Urinary bladder (tissue), 4 donors: ENCODE measurements around the gene BBLN. TPM values are rescaled to one million over a fixed set of nuclear protein-coding genes. Genes with fewer than 3 reads are reported as not detected.

ENCODE experiments used
- DNase-seq: peaks from one replicate; pipeline ENCODE4 v3.0.0-alpha.2; 2015; ENCODE audit errors: extremely low spot score
- H3K27ac ChIP-seq: one replicate; pipeline ENCODE4 v1.5.1; 2013; ENCODE audit warnings: low read depth, mild to moderate bottlenecking, moderate library complexity
- H3K36me3 ChIP-seq: one replicate; pipeline ENCODE4 v1.6.1; 2013; ENCODE audit warnings: mild to moderate bottlenecking, moderate library complexity; ENCODE audit not compliant: insufficient read depth
- H3K4me1 ChIP-seq: one replicate; pipeline ENCODE4 v1.6.1; 2013; ENCODE audit warnings: mild to moderate bottlenecking, moderate library complexity; ENCODE audit not compliant: insufficient read depth
- H3K4me3 ChIP-seq: one replicate; pipeline ENCODE4 v1.5.1; 2013; ENCODE audit warnings: low read depth, low read length
- WGBS: extraction: QIAGEN DNeasy Blood & Tissue Kit; methylation state at CpG from one replicate; pipeline ENCODE4 v1.1.7; 2013; 5-methylcytosine and 5-hydroxymethylcytosine counted together
- polyA plus RNA-seq: library from polyadenylated mRNA; stranded (reverse); fragments of 200-250 nt; gene quantifications from one replicate; pipeline ENCODE4 v1.2.3, GENCODE V29; 2013
- total RNA-seq: library from RNA; depleted of rRNA; stranded (reverse); fragments of >200 nt; gene quantifications from one replicate; pipeline ENCODE4 v1.2.3, GENCODE V29; 2014
- donor health status: healthy with polysubstance abuse.
- donor health status: healthy.

BBLN gene
- total and polyA plus RNA-seq, 2 donors: 25.7 to 144 TPM

DNA sequence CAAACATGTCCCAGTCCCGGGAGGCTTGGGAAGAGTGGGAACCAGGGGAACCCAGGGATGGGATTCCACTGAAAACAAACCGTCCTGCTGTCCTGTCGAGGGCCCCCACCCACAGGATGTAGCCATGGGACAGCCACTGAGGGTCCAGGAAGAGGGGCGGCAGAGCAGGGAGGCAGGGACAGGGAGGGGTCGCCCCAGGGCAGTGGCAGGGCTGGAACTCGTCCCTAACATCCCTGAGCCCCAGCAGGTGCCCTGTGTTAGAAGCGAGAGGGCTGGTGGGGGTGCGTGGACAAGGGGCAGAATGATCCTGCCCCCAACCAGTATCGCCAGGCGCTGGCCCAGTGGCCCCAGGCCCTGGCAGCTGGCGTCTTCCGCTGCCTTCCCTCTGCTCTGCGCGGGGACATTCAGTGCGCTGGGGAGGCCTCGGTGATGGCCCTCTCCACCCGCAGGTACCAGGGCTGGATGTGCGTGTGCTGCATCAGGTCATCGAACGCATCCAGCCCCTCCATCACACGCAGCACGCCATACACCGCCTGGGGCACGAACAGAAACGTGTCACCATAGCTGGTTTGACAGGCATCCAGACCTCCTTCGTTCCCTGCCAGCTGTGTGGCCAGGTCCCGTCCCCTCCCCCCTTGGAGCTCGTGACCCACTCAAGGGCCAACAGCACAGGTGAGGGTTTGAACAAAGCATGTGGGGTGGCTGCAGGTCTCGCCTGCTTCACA lies 39.2 kb upstream of the BBLN start:
- no peak for DNase-seq
- peaks cover 3% of the 10 kb centered on the region for H3K36me3 ChIP-seq

DNA sequence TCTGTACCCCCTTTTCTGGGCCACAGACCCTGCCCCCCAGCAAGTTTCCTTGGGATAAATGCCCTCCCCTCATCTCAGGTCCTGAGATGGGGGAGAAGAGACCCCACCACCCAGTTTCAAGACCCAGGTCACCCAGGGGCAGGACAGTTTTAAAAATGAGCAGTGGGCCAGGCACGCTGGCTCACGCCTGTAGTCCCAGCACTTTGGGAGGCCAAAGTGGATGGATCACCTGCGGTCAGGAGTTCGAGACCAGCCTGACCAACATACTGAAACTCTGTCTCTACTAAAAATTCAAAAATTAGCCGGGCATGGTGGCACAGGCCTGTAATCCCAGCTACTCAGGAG lies 38.6 kb upstream of the BBLN start:
- no peak overlapping the region for H3K27ac ChIP-seq
- no peak for DNase-seq
- H3K4me1 ChIP-seq: no peaks in the 10 kb centered on the region
- H3K4me3 ChIP-seq: no peak overlapping the region
- H3K36me3 ChIP-seq: peaks cover 3% of the 10 kb centered on the region
- 94% methylated on average over 5 of the region's 5 CpGs for WGBS

More for the DNA sequence above, 39.2 kb upstream of the BBLN start:
- no peak overlapping the region for H3K4me3 ChIP-seq
- no peaks in the 10 kb centered on the region for H3K4me1 ChIP-seq
- WGBS: 90% methylated on average over 29 of the region's 29 CpGs
- no peak overlapping the region for H3K27ac ChIP-seq

DNA sequence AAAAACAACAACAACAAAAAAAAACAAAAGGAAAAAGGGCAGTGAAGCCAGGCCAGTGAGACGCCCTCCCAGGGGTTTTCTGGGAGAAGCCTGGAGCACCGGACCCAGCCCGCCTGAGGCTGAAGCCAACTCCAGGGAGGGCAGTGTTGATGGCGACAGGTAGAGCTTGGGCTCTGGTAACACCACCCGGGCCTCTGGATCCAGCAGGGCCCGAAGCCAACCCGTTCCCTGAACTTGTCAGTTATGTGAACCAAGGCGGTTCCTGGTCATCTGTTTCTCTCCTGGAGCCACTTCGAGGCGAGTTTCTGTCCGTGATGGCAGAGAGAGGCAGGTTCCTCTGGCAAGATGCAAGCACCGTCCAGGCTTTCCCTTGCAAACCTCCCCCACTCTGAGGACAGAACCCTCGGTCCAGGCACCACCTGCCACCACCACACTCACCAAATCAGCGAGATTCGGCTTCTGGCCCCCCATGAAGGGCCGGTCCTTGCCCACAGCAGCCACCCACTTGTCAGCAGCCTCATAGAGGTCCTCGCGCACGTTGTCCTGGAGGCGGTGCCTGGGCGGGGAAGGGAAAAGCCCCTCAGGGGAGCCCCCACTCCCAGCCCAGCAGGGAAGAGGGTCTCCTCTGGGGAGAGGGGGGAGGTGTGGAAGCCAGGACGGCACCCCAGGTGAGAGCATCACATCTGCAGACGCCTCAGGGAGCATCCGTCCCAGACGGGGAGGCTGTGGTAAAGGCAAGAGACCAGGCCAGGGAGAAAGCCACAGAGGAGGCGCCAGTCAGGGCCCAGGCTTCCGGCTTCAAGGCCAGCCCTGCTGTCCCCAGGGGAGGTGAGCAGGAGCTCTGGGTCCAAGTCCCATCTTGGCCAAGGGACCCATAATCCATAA lies 37.9 kb upstream of the BBLN start:
- DNase-seq: no peak
- H3K4me3 ChIP-seq: no peak overlapping the region
- peaks cover 3% of the 10 kb centered on the region for H3K36me3 ChIP-seq
- no peaks in the 10 kb centered on the region for H3K4me1 ChIP-seq
- WGBS: 90% methylated on average over 27 of the region's 27 CpGs
- no peak overlapping the region for H3K27ac ChIP-seq

DNA sequence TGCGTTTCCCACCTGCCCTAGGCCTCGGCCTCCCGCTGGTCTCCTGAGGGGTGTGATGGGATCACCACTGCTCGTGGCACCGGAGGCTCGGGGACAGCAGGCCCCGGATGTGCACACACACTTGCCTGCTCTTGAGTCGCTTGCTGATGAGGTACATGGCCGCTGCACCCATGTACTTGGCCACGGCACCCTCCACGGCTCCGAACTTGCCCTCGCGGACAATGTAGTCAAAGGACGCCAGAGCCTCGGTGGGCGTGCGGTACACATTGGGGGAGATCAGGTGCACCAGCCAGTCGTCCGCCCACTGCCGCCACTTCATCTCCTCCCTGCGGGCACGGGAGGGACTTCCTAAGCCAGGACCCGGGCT lies 37.3 kb upstream of the BBLN start:
- H3K36me3 ChIP-seq: peaks cover 3% of the 10 kb centered on the region
- H3K4me3 ChIP-seq: no peak overlapping the region
- no peaks in the 10 kb centered on the region for H3K4me1 ChIP-seq
- H3K27ac ChIP-seq: no peak overlapping the region
- DNase-seq: no peak
- WGBS: 93% methylated on average over 24 of the region's 24 CpGs

DNA sequence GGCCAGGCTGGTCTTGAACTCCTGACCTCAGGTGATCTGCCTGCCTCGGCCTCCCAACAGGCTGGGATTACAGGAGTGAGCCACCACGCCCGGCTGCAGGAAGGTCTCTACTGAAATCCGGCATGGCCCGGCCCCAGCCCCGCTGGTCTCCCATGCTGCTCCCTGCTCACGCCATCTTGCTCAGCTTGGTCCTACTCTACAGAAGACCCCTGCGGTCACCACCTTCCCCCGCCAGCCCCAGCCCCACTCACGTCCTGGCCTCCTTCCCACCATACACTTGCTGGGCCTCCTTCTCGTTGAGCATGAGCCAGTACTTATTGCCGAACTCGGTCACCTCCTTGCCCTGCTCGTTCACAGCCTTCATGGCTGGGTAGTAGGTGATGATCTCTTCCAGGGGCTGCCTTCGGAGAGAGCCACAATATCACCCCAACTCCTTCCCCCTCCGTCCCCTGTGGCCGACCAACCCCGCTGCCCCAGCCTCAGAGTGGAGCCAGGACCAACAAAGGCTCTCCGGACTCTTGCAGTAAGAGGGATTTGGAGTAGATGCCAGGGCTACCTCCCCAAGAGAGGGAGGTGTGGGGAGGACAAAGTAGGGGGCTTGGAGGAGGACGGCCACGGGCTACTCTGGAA lies 36.5 kb upstream of the BBLN start:
- no peak overlapping the region for H3K4me3 ChIP-seq
- no peak for DNase-seq
- peaks cover 3% of the 10 kb centered on the region for H3K36me3 ChIP-seq
- 91% methylated on average over 21 of the region's 21 CpGs for WGBS
- no peaks in the 10 kb centered on the region for H3K4me1 ChIP-seq
- H3K27ac ChIP-seq: no peak overlapping the region

DNA sequence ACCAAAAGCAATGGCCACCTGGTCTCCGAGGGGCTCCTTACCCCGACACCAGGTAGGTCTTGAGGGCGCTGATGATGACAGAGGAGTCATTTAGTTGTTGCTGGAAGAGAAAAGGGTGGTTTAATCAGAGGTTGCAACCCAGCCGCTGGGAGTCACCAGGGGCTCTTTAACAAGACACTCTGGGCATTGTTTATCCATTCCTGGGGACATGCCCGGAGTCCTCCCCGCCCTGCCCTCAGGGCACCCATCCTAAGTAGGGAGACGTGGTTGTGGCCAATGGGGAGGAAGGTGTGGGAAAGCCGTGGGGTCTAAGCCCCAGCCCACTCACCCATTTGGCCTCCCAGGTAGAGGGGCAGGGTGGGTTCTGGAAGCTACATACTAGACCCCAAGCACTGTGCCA lies 35.6 kb upstream of the BBLN start:
- Histone ChIP-seq H3K27ac (no peak overlapping the region), H3K4me3 (no peak overlapping the region), H3K36me3 (peaks cover 3% of the 10 kb centered on the region), H3K4me1 (no peaks in the 10 kb centered on the region)
- DNase-seq: no peak
- WGBS: 85% methylated on average over 8 of the region's 8 CpGs

DNA sequence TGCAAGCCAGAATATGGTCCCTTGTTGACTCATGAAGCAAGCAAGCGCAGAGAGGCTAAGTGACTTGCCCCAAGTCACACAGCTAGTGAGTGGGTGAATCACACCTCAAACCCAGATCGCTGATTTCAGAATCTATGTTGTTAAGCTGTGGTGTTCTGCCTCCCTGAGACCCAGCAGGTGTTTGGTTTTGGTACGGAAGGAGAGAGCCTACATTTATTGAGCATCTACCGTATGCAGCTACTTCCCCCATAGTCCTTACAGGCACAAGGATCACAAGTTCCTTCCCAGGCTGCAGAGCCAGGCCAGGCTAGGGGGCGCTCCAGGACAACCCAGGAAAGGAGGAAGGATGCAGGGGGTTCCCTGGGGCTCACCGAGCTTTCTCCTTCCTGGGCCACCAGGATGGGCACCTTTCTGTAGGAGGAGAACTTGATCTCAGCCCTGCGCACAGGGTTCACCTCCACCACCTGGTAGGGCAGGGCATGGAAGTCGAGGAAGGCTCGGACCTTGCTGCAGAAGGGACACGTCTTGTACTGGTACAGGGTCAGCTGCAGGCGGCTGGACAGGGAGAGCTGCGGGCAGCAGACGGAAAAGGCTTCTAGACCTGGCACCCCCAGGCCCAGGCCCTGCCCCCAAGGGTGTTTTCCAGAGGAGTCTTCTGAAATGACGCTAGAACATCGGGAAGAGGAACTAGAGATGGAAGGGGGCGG lies 35.0 kb upstream of the BBLN start:
- H3K4me3 ChIP-seq: no peak overlapping the region
- no peak for DNase-seq
- WGBS: 66% methylated on average over 16 of the region's 16 CpGs
- H3K27ac ChIP-seq: no peak overlapping the region
- no peaks in the 10 kb centered on the region for H3K4me1 ChIP-seq
- peaks cover 3% of the 10 kb centered on the region for H3K36me3 ChIP-seq

DNA sequence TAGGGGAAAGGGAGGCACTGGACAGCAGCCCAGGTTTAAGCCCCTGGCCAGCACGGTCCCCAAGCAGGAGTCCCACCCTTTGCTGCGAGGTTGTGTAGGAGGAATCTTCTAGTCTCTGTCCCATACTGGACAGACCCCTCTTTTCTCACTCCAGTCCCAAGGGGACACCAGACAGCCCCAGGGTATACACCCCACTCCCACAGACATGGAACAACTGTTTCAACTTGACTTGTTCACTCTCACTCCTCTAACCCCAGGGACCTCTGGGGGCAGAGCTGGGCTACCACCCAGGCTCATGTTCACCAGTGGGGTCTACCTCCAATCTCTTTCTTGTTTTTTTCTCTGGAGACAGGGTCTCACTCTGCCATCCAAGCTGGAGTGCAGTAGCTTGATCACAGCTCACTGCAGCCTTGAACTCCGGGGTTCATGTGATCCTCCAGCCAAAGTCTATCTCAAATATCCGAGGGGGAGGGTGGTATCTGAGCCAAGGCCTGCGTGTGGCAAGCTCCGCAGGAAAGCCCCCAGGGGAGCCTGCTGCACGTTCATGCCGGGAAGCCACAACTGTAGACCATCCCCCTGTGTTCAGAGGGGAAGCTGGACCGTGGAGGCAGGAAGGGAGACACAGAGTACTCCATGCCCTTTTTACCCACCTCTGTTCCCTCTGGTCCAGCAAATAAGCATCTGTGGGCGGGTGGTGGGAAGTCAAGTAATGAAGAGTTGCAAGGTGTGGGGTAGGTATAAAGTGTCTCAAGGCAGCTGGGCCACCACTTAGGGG lies 34.3 kb upstream of the BBLN start:
- no peak for DNase-seq
- H3K36me3 ChIP-seq: peaks cover 3% of the 10 kb centered on the region
- no peak overlapping the region for H3K4me3 ChIP-seq
- no peak overlapping the region for H3K27ac ChIP-seq
- no peaks in the 10 kb centered on the region for H3K4me1 ChIP-seq
- WGBS: 56% methylated on average over 10 of the region's 10 CpGs

DNA sequence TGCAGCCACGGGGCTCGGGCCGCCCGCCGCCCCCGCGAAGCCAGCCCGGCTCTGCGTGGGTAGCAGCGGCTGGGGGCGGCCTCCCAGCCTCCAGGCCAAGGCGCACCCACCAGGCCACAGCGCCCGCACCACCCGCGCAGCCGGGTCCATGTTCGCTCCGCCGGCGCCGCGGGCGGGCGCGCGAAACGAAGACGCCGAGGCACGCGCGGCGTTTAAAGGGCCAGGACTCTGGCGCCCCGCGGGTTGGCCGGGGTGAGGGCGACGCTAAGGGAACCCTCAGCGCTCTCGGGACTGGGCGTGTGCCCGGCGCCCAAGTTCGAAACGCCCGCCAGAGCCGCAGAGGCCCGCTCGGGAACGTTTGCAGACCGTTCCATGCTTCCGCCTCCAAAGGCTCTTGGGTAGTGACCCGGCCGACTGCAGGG lies 32.5 kb upstream of the BBLN start, which contains the start of gene PTGES2:
TSS of gene PTGES2 (minus strand) at position 162 of the 422 bp plus-strand sequence. CDS start at position 150, 12 bp downstream.
- DNase-seq: peak; percentile 63
- H3K36me3 ChIP-seq: no peaks in the 10 kb centered on the region
- WGBS: under 1% methylated on average over 56 of the region's 56 CpGs
- peak within 1 kb of the TSS; percentile 97 for H3K4me3 ChIP-seq
- no peaks in the 10 kb centered on the region for H3K4me1 ChIP-seq
- H3K27ac ChIP-seq: peak within 1 kb of the TSS; percentile 88

DNA sequence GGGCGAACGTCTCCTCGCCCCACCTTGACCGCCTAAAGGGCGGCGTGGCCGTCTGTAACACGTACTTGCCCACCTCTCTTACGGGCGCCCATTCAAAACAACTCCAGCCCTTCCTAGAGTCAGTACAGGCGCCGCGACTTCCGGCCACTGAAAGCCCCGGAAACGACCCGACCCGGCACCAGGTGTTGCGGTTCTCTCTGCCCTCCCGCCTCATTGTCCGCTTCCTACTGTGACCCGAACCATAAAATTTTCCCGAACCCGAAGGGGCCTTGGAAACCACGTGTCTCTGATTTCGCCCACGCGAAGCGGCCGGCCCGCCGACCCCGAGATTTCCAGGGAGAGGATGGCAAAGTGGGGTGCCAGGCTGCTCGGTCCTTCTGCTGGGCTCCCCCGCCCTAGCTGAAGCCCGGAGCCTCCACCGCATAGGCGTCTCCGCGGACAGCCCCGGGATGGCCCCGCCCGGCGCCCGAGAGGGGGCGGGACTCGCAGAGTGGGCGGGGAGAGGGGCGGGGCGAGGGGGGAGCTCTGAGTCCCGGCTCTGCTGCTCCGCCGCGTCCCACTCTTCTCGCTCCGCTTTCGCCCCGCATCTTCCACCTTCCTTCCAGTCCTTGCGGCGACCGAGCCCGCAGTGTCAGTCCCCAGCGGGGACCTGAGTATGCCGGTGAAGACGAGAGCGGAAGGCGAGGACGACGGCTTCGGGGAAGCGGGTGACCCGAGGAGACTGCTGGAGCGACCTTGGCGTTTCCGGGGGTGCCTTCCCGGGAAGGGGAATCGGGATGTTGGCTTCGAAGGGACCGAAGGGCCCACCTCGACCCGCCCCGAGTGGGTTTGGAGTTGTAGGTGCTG lies 31.9 kb upstream of the BBLN start:
- peak overlapping the region; percentile 88 for H3K27ac ChIP-seq
- under 1% methylated on average over 82 of the region's 82 CpGs for WGBS

DNA sequence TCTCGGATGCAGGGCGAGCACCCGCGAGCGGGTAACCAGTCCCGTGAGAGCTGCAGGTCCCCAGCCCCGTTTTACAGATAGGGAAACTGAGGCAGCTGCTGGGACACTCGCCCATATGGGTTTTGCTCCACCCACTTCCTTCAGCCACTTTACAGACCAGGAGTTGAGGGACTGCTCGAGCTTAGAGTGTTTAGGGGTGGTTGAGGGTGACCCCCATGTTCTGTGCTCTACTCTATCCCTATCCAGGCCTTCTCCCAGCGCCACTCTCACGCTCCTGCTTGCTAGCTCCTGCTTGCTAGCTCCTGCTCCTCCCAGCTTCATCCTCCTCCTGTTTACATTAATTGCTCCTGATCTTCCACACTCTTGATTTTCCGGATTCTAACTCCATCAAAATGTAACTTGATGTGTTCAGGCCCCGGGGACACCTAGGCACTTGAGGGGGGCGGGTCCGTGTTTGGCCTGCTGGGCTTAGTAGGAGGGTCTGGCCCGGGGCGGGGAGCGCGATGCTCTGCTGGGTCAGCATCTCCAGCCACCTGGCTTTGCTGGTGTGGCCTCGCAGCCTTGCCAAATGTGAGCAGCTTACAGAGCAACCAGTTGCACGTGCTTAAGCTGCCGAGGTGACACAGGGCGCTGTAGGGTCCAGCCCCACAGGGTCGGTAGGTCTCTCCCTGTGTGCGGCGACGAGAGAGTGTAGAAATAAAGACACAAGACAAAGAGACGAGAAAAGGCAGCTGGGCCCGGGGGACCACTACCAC lies 31.1 kb upstream of the BBLN start:
- no peaks in the 10 kb centered on the region for H3K36me3 ChIP-seq
- no peak overlapping the region for H3K27ac ChIP-seq
- no peaks in the 10 kb centered on the region for H3K4me1 ChIP-seq
- H3K4me3 ChIP-seq: peak overlapping the region; percentile 97
- 58% methylated on average over 29 of the region's 29 CpGs for WGBS
- no peak for DNase-seq

More for the DNA sequence above, 31.9 kb upstream of the BBLN start:
- Histone ChIP-seq H3K4me3 (peak overlapping the region; percentile 97), H3K36me3 (no peaks in the 10 kb centered on the region), H3K4me1 (no peaks in the 10 kb centered on the region)
- DNase-seq: peak; percentile 88
